ENCODE data around the gene OR1C1.
"Not testable (repeated sequence)": the region's sequence is repeated elsewhere in the genome, so short reads cannot be mapped to it uniquely, and the experiment has no call there.

Gene OR1C1

DNA sequence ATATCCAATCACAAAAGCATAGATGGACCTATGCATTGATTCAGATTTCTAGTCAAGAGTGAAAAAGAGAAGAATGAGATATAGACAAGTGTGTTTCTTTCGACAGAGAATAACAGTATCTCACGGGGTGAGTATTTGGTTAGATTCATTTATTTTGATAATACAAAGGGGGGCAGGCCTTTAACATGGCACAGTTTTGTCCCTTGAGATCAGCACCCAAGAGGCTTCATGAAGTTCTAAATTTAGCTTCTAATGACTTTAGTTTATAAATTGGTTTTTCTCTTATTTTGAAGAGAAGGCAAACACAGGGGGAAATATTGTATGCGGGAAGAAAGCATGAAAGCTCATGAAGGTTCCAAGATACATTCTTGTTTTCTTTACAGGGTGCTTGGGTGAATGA lies at the start of gene OR1C1:
OR1C1 (minus strand) TSS at position 101 of the 400 bp plus-strand sequence. CDS start 2,150 bp downstream, outside the sequence.
- DNase-seq, result no peak

DNA sequence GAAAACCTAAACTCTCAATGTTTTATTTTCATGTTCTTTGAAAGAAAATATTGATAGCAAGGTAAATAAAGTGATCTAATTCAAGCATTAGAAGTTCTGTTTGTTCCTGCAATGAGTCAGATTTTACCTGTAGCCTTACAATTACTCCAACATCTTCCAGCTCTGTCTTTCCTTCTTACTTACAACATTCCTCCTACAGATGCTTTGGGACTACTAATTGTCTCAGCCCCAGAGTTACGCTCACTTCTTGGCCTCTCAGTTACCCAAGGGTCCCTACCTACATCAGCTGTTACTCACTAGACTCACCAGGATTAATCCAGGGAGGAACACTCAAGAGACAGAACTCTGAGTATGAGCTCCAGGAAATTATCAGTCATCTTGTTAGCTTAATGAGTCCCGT lies 37.2 kb upstream of the OR1C1 start:
- no peak for DNase-seq

DNA sequence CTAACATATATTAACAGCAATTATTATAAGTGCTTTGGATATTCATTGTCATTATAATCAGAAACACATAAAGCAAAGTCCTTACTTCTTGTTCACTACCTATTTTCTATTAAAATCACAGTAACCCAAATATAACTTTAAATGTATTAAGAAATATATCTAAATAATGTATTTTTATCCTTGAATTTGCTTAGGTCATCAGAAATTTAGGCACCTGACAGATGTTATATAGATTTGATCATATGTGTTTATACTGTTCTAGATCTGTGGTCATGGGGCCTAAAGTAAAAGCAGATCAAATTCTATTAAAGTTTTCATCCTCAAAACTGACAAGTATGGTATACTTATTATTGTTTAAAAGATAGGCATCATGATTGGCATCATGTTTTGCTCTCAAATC lies 9.2 kb upstream of the OR1C1 start:
- no peak for DNase-seq

GRCh38 chr1:247754311-247754710 lies 6.0 kb downstream of the OR1C1 start:
- DNase-seq, result not testable (repeated sequence)

DNA sequence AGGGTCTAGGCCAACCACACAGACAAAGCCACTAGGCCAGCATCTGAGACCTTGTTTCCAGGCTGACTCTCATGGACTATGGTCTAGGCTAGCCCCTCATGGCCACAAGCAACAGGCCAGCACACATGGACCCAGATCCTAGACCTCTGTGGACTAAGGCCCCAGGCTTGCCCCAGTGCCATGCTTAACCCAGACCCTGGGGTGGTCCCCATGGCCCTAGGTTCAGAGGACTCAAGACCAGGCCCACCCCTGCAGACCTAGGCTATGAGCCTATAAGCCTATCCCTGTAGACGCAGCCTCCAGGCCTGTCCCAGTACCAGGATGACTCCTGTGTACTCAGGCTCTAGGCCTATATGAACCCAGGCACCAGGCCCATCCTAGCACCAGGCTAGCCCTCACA lies 10.5 kb downstream of the OR1C1 start:
- no peak for DNase-seq

DNA sequence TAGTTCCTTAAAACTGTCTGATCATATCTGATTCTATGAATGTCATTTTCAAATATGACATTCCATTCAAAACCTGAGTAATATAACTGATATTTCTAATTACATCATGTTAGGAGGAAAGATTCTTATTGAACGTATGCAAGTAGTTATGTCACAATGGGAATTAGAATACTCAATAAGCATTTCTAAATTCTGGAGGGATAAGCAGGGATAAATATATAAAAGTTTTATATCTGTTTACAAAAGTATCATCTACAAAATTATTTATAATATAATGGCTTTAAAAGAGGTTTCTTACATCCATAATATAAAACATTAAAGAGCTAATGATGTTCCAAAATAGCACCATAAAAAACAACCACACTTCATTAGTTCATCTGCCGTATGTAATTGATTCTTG lies 12.3 kb downstream of the OR1C1 start, which contains the start of gene OR14A2:
OR14A2 (minus strand) TSS at position 101 of the 400 bp plus-strand sequence.
- DNase-seq, result no peak

DNA sequence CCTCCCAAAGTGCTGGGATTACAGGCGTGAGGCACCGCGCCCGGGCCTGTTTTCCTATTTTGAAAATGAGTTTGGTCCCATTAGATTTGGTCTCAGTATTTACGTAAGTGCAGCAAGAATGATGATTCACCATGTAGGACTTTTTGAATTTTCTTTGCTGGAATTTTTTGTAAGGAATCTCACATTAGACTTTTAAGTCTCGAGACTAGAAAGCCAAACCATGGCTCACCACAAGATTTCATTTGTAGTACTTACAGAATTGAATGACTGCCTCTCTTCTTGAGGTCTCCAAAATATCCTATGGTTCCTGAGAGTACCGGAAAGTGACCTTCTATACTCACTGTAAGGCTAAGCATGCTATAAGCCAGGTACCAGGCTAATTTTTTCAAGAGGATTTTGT lies 12.7 kb downstream of the OR1C1 start:
- DNase-seq, result no peak

DNA sequence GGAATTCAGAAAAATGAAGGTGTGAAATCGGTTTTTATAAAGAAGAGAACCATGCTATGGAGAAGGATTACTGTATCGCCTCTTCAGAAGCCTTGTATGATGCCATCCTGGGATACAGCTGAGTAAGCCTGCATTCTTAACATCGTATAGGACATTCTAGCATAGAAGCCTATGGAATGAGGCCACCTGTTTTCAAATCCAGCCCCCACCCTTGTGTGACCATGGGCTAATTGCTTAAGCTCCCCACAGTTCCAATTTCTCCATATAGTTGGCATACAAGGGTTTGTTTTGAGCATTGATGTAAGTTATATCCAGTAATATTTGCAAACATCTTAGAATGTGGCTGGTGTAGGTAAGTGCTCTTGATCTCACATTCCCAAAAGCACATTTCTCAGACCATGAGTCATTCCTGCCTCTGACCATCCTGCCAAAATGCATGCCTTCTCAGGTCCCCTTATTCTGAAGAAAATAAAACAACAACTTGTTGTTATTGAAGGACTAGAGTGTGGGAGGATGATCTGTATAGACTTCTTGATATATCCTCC lies 13.9 kb downstream of the OR1C1 start:
- no peak for DNase-seq

- DNase-seq, result not testable (repeated sequence)
Measured at GRCh38 chr1:247742215-247742760, 18.1 kb downstream of the OR1C1 start.

- DNase-seq, result no peak
Measured at GRCh38 chr1:247741756-247742155, 18.6 kb downstream of the OR1C1 start.

- DNase-seq, result no peak
Measured at GRCh38 chr1:247740721-247741120, 19.6 kb downstream of the OR1C1 start.

DNA sequence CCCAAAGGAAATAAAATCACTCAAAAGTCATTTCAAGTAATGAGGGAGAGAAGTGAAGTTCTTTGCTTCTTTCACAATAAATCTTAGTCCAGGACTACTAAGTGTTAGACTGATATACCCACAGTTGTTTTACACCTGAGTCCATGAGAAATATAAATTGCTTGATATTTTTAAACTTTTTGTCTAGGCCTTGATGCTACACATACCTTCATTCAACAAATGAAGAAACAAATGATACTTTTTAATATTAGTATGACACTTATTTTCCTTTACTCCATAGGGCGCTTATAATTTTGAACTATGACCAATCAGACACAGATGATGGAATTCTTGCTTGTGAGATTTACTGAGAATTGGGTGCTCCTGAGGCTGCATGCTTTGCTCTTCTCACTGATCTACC lies 22.0 kb downstream of the OR1C1 start, which contains the start of gene OR14K1:
OR14K1 (plus strand) TSS at position 301 of the 400 bp plus-strand sequence; CDS start at position 301, 0 bp downstream.
- DNase-seq, result no peak

GRCh38 chr1:247721222-247721621 lies 39.1 kb downstream of the OR1C1 start:
- DNase-seq, result no peak

DNA sequence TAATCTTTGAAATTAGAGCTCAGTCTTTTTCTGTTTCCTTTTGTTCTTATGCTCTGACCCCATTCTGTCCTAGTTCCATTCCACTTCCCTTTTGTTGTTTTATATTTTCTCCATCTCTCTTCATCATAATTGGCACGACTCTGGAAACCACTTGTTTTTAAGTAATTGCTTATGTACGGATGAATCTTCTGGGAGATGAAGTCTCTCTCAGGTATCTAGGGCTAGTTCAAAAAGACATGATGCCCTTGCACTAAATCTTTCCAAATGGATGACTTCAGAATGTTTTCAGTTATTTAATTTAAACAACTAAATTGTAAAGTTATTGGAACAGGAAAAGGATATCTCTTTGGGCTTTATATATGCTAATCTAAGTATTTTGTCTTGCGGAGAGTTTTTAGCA lies 43.8 kb downstream of the OR1C1 start, which contains the start of gene OR6F1:
OR6F1 (minus strand) TSS at position 101 of the 400 bp plus-strand sequence. CDS start 3,891 bp downstream, outside the sequence.
- DNase-seq, result no peak

- no peak for DNase-seq
Measured at GRCh38 chr1:247713753-247714152, 46.6 kb downstream of the OR1C1 start.

DNA sequence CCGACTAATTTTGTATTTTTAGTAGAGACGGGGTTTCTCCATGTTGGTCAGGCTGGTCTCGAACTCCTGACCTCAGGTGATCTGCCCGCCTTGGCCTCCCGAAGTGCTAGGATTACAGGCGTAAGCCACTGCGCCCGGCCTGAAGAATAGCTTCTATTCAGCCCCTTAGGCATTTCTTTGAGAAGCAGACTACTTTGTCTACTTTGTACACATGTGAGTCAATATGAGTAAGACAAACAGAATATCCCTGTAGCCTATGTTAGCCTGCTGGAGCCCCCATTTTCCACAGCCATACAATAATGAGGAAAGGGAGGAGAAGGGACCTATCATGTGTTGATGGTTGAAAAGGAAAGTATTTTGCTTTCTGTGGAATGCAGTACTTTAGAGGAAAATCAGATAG lies 49.7 kb downstream of the OR1C1 start:
- not testable (repeated sequence) for DNase-seq

Measured in NCI-H1048 (cell line).